ENCODE measurements around the gene SLC25A45.

The SLC25A45 gene

DNA sequence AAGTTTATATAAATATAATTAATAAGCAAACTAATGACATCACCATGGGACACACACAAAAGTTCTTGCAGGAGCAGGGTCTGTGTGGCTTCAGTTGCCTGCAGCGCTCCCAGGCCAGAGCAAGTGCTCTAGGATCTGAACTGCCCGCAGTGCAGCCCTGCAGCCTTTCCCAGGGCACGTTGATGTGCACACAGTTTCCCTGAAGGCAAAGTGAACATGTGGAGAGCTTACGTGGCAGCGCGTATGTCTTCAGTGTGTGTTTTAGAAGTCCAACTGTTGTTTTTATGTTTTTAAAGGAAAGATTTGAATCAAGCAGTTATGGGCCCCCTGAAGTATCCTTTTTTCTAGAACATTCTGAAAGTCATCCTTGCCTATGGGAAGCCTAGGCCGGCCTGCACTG, 29.1 kb downstream of the SLC25A45 start:
- Histone ChIP-seq H3F3A (ENCODE audit: control insufficient read depth, insufficient read depth) (peaks cover 19% of the 10 kb centered on the region), H3K9me3 (ENCODE audit: control insufficient read depth, insufficient read depth, low read length) (no peaks in the 10 kb centered on the region), H3K9me2 (replicated peaks; ENCODE audit: control insufficient read depth, low read length) (no peaks in the 10 kb centered on the region), H3K27me3 (ENCODE audit: control insufficient read depth, low read length) (no peaks in the 10 kb centered on the region), H3K36me3 (ENCODE audit: control insufficient read depth, low read length) (peaks cover 44% of the 10 kb centered on the region), H3K27ac (ENCODE audit: low read depth, low read length) (no peak overlapping the region), H3K4me2 (ENCODE audit: low read length) (no peak overlapping the region), H3K4me3 (ENCODE audit: low read length) (no peak overlapping the region), H4K20me1 (ENCODE audit: control insufficient read depth, insufficient read depth, low read depth, low read length) (peaks cover 3% of the 10 kb centered on the region; the same call in 1 of the 2 replicates), H3K4me1 (ENCODE audit: control insufficient read depth, low read length) (peaks cover 15% of the 10 kb centered on the region), H3K79me2 (ENCODE audit: control insufficient read depth, low read length) (no peaks in the 10 kb centered on the region)
- TF ChIP-seq, protein P1, sequence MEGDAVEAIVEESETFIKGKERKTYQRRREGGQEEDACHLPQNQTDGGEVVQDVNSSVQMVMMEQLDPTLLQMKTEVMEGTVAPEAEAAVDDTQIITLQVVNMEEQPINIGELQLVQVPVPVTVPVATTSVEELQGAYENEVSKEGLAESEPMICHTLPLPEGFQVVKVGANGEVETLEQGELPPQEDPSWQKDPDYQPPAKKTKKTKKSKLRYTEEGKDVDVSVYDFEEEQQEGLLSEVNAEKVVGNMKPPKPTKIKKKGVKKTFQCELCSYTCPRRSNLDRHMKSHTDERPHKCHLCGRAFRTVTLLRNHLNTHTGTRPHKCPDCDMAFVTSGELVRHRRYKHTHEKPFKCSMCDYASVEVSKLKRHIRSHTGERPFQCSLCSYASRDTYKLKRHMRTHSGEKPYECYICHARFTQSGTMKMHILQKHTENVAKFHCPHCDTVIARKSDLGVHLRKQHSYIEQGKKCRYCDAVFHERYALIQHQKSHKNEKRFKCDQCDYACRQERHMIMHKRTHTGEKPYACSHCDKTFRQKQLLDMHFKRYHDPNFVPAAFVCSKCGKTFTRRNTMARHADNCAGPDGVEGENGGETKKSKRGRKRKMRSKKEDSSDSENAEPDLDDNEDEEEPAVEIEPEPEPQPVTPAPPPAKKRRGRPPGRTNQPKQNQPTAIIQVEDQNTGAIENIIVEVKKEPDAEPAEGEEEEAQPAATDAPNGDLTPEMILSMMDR (IDR thresholded peaks at IDR 0.05; ENCODE audit: low read depth, low read length, poor library complexity, severe bottlenecking), result no peak
- TF ChIP-seq EZH2phosphoT487 (IDR thresholded peaks at IDR 0.05; ENCODE audit: borderline replicate concordance, low read length), result no peak

- H3K27ac ChIP-seq (ENCODE audit: low read depth, low read length), result no peak overlapping the region
- H4K20me1 ChIP-seq (ENCODE audit: control insufficient read depth, insufficient read depth, low read depth, low read length), result peaks cover 3% of the 10 kb centered on the region; the same call in 1 of the 2 replicates
- no peaks in the 10 kb centered on the region for H3K9me3 ChIP-seq (ENCODE audit: control insufficient read depth, insufficient read depth, low read length)
- H3K4me2 ChIP-seq (ENCODE audit: low read length), result no peak overlapping the region
- TF ChIP-seq EZH2phosphoT487 (IDR thresholded peaks at IDR 0.05; ENCODE audit: borderline replicate concordance, low read length), result no peak
- TF ChIP-seq, protein P1 (IDR thresholded peaks at IDR 0.05; ENCODE audit: low read depth, low read length, poor library complexity, severe bottlenecking), result peak; percentile 47
- H3K9me2 ChIP-seq (replicated peaks; ENCODE audit: control insufficient read depth, low read length), result no peaks in the 10 kb centered on the region
- no peaks in the 10 kb centered on the region for H3K27me3 ChIP-seq (ENCODE audit: control insufficient read depth, low read length)
- H3F3A ChIP-seq (ENCODE audit: control insufficient read depth, insufficient read depth), result peaks cover 19% of the 10 kb centered on the region
- peaks cover 15% of the 10 kb centered on the region for H3K4me1 ChIP-seq (ENCODE audit: control insufficient read depth, low read length)
- H3K79me2 ChIP-seq (ENCODE audit: control insufficient read depth, low read length), result no peaks in the 10 kb centered on the region
- H3K36me3 ChIP-seq (ENCODE audit: control insufficient read depth, low read length), result peaks cover 50% of the 10 kb centered on the region
- no peak overlapping the region for H3K4me3 ChIP-seq (ENCODE audit: low read length)
Observed at GRCh38 chr11:65352783-65353182, 29.7 kb downstream of the SLC25A45 start.

DNA sequence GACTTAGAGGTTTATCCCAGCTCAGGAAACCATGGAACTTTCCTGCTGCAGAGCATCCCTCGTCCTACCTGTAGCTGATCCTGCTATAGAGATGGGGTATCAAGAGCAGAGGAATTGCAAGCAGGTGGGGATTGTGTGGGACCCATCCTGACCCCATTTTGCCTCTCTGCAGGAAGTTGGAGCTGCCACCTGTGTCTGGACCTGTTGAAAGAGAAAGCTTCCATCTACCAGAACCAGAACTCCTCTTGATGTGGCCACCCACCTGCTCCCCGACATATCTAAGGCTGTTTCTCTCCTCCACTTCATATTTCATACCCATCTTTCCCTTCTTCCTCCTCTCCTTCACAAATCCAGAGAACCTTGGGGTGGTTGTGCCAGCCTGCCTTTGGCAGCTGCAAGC, 30.9 kb downstream of the SLC25A45 start:
- Histone ChIP-seq H3F3A (ENCODE audit: control insufficient read depth, insufficient read depth) (peaks cover 19% of the 10 kb centered on the region), H3K27ac (ENCODE audit: low read depth, low read length) (no peak overlapping the region), H3K4me3 (ENCODE audit: low read length) (no peak overlapping the region), H3K36me3 (ENCODE audit: control insufficient read depth, low read length) (peaks cover 53% of the 10 kb centered on the region), H4K20me1 (ENCODE audit: control insufficient read depth, insufficient read depth, low read depth, low read length) (peaks cover 3% of the 10 kb centered on the region; the same call in 1 of the 2 replicates), H3K9me2 (replicated peaks; ENCODE audit: control insufficient read depth, low read length) (no peaks in the 10 kb centered on the region), H3K79me2 (ENCODE audit: control insufficient read depth, low read length) (no peaks in the 10 kb centered on the region), H3K4me2 (ENCODE audit: low read length) (no peak overlapping the region), H3K9me3 (ENCODE audit: control insufficient read depth, insufficient read depth, low read length) (no peaks in the 10 kb centered on the region), H3K4me1 (ENCODE audit: control insufficient read depth, low read length) (peaks cover 15% of the 10 kb centered on the region), H3K27me3 (ENCODE audit: control insufficient read depth, low read length) (no peaks in the 10 kb centered on the region)
- no peak for TF ChIP-seq EZH2phosphoT487 (IDR thresholded peaks at IDR 0.05; ENCODE audit: borderline replicate concordance, low read length)
- TF ChIP-seq, protein P1 (IDR thresholded peaks at IDR 0.05; ENCODE audit: low read depth, low read length, poor library complexity, severe bottlenecking), result no peak
